Heart right ventricle (tissue), 16 donors: ENCODE data around the gene GALK2. TPM values are rescaled to one million over a fixed set of nuclear protein-coding genes. Genes with fewer than 3 reads are reported as not detected.

Experiments used
- ATAC-seq, 8 donors: fragments of 200-7000 bp; cut with Tn5 transposase; one replicate each; pipeline ENCODE4 v1.9.1; 2020; ENCODE audit warnings: mild to moderate bottlenecking in 8 of 8, moderate library complexity in 8 of 8, moderate number of reproducible peaks in 1 of 8
- DNase-seq, 2 donors: peaks; one replicate each; pipeline ENCODE4 v3.0.0-alpha.2; 2020
- H3K27ac ChIP-seq, 10 donors: fragments of 200-600 bp; sonication (generic) in 2 of 10; one replicate each; pipeline versions ENCODE4 v1.5.0 to v1.8.0; 2020 to 2022; ENCODE audit warnings: mild to moderate bottlenecking in 3 of 10
- H3K27me3 ChIP-seq, 7 donors: fragments of 200-600 bp; one replicate each; pipeline ENCODE4 v1.8.0; 2021 to 2022; ENCODE audit warnings: mild to moderate bottlenecking in 2 of 7
- H3K36me3 ChIP-seq, 9 donors: fragments of 200-600 bp; sonication (generic) in 1 of 9; one replicate each; pipeline versions ENCODE4 v1.5.0 to v1.8.0; 2020 to 2022; ENCODE audit warnings: mild to moderate bottlenecking in 2 of 9
- H3K4me1 ChIP-seq, 9 donors: fragments of 200-600 bp; sonication (generic) in 1 of 9; one replicate each; pipeline versions ENCODE4 v1.5.0 to v1.8.0; 2020 to 2022; ENCODE audit warnings: mild to moderate bottlenecking in 4 of 9
- H3K4me3 ChIP-seq, 10 donors: fragments of 200-600 bp; sonication (generic) in 2 of 10; one replicate each; pipeline versions ENCODE4 v1.5.0 to v1.8.0; 2020 to 2022; ENCODE audit warnings: mild to moderate bottlenecking in 7 of 10, moderate library complexity in 2 of 10
- H3K9me3 ChIP-seq, 11 donors: fragments of 200-600 bp in 10 of 11; sonication (generic) in 2 of 11; one replicate each; pipeline versions ENCODE4 v1.5.0 to v1.8.0; 2013 to 2022; ENCODE audit warnings: mild to moderate bottlenecking in 2 of 11, control low read depth in 1 of 11, moderate library complexity in 1 of 11
- WGBS, 2 donors: extraction: QIAGEN DNeasy Blood & Tissue Kit; methylation state at CpG; one replicate each; pipeline ENCODE4 v1.1.7; 2013; ENCODE audit warnings: inconsistent platforms in 1 of 2; 5-methylcytosine and 5-hydroxymethylcytosine counted together
- intact Hi-C, 10 donors: fragments of 100-400 bp; cut with DNase I; formaldehyde crosslinking; loops; one replicate each; pipeline versions ENCODE4 v1.11.1 to v1.14.2; 2022
- polyA plus RNA-seq, 2 donors: library from polyadenylated mRNA; stranded (reverse); fragments of 200-250 nt; gene quantifications; one replicate each; pipeline ENCODE4 v1.2.3, GENCODE V29; 2013
- total RNA-seq, 10 donors: library from RNA; stranded (reverse); fragmentation: NEBNext Ultra II Directional in 3 of 10; extraction: Animal tissue kit (Norgen Biotek cat#: 25700) in 3 of 10; gene quantifications; one replicate each; pipeline versions ENCODE4 v1.2.1 to v1.2.4, GENCODE V29; 2021 to 2023
- TF ChIP-seq, protein P1 (sequence below), 9 donors: fragments of 200-600 bp; sonication (generic) in 2 of 9; IDR thresholded peaks; one replicate each; pipeline versions ENCODE4 v1.5.0 to v1.8.0; 2021 to 2022; ENCODE audit warnings: antibody characterized with exemption in 9 of 9, mild to moderate bottlenecking in 5 of 9, moderate library complexity in 1 of 9
- donor health status: Arrhythmogenic right ventricular cardiomyopathy.
- donor health status: ischemic (EF 13 %, LVEDD 7.1; RV severe dilation, severe dysfunction).
- donor health status: healthy with polysubstance abuse.
- donor health status: DM: no; HTN: yes; CAD: no.
- donor health status: DM: no; HTN: no; CAD: no.
- donor health status: ischemic (EF 25% LVEDD 6.9; RV normal size, moderate dysfunction).
- donor health status: ischemic (EF 25% LVEDD 5.7; RV mildly dilated, moderate dysfunction).
- donor health status: healthy.
- donor health status: DM: yes; HTN: yes; CAD: no.
- donor health status: Ischemic cardiomyopathy.
- donor health status: ischemic (EF 35%, LVEDD 5.7; RV mildly dilated, moderate dysfunction).
- donor health status: nonischemic (EF 11% LVEDD 7.7; RV severe dilation, severe dysfunction).
- donor health status: DM: yes; HTN: yes; CAD: no.
- donor health status: PGD.
- donor health status: ischemic (EF 29% LVEDD 5.4; RV normal size, mild dysfunction).
- donor health status: nonischemic (EF 23%, LVEDD 6.1; RV moderate dilation, normal function).

Gene GALK2
- total and polyA plus RNA-seq, 12 donors = 6.2 to 43.9 (median 35.5) TPM

DNA sequence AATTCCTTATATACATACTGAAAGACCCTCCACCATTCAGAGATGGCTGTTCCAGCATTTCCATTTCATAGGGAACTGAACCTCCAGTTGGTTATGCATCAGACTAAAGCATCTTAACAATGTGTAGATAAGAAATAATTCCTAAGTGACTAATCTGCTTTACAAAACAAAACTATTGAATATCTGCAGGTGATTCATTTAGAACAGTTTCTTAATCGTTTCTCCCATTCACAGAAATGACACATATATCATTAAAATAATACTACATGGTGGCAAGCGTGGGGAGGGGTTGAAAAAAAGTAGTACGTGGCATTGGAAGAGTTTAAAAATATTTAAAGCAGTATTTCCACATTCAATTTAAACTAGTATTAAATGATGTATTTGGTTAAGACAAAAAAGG lies 34.1 kb upstream of the GALK2 start:
- Histone ChIP-seq H3K36me3 (peaks cover 0 to 100% (median 45%) of the 10 kb centered on the region in 9 donors), H3K9me3 (no peaks in the 10 kb centered on the region), H3K4me3 (no peak overlapping the region), H3K27me3 (no peaks in the 10 kb centered on the region), H3K27ac (no peak overlapping the region), H3K4me1 (peaks cover 0 to 17% (median 0%) of the 10 kb centered on the region in 9 donors)
- ATAC-seq (no peak), DNase-seq (no peak)
- intact Hi-C loops = loop anchor here in 2 of 10 donors (10.0 kb wide), 1 partner anchor 111 kb away; no protein-coding TSS in a partner anchor
- TF ChIP-seq, protein P1, sequence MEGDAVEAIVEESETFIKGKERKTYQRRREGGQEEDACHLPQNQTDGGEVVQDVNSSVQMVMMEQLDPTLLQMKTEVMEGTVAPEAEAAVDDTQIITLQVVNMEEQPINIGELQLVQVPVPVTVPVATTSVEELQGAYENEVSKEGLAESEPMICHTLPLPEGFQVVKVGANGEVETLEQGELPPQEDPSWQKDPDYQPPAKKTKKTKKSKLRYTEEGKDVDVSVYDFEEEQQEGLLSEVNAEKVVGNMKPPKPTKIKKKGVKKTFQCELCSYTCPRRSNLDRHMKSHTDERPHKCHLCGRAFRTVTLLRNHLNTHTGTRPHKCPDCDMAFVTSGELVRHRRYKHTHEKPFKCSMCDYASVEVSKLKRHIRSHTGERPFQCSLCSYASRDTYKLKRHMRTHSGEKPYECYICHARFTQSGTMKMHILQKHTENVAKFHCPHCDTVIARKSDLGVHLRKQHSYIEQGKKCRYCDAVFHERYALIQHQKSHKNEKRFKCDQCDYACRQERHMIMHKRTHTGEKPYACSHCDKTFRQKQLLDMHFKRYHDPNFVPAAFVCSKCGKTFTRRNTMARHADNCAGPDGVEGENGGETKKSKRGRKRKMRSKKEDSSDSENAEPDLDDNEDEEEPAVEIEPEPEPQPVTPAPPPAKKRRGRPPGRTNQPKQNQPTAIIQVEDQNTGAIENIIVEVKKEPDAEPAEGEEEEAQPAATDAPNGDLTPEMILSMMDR (IDR thresholded peaks at IDR 0.05) = no peak
- WGBS, 2 donors = 72 to 73% methylated on average over 3 of the region's 3 CpGs

GRCh38 chr15:49137861-49138260 lies 32.2 kb upstream of the GALK2 start:
- intact Hi-C loops = loop anchor here in 2 of 10 donors (10.0 kb wide), 1 partner anchor 113 kb away; no protein-coding TSS in a partner anchor
- no peaks in the 10 kb centered on the region for H3K9me3 ChIP-seq
- peaks cover 0 to 12% (median 0%) of the 10 kb centered on the region in 9 donors for H3K4me1 ChIP-seq
- TF ChIP-seq, protein P1 (IDR thresholded peaks at IDR 0.05) = no peak
- H3K4me3 ChIP-seq = no peak overlapping the region
- H3K27me3 ChIP-seq = no peaks in the 10 kb centered on the region
- H3K36me3 ChIP-seq = peaks cover 0 to 100% (median 46%) of the 10 kb centered on the region in 9 donors
- DNase-seq = no peak
- WGBS, 2 donors = 93 to 94% methylated on average over 2 of the region's 2 CpGs
- no peak for ATAC-seq
- H3K27ac ChIP-seq = no peak overlapping the region

DNA sequence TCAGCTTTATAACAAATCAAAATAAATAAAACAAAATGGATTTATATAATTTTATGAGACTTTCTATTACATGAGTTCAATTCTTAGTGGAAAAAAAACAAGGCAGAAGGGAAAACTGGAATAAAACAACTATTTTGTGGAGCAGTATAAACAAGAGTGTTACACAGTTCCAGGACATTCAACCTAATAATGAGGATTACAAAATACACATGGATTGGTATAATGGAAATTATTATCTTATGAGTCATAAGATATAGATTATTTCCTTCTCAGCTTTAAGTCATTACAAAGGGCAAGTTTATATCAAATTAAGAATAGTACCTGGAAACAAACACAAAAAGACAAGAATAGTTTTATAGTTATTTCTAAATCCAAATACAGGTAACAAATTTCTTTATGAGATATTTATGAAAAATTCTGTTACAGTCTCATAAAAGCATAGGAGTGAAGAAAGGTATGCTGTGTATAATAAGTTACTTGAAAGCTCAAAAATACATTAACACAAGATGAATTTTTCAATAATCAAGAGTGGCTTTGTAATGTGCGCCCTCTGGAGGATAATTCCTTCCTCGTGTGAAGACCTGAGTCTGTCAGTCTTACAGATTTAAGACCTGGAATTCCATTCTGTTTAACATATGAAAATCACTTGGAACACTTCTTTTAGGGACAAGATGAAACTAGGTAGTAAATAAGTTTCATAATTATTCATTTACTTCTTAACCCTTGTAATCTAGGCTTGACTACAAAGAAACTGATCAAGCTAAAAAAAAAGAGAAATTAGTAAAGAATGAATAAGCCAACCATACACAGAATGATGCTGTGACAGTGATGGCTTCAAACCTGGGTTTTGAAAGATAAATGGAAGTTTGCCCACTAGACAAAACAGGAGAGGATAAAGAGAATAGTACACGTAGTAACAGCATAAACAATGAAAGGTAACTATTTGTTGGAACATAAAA lies 24.1 kb upstream of the GALK2 start:
- ATAC-seq (peak in 1 of 8 donors; percentile 56), DNase-seq (peak in 1 of 2 donors; percentile 26)
- Histone ChIP-seq H3K4me1 (peaks cover 0 to 56% (median 46%) of the 10 kb centered on the region in 9 donors), H3K9me3 (no peaks in the 10 kb centered on the region), H3K27me3 (no peaks in the 10 kb centered on the region), H3K36me3 (peaks cover 0 to 42% (median 23%) of the 10 kb centered on the region in 9 donors), H3K27ac (no peak overlapping the region), H3K4me3 (no peak overlapping the region)
- TF ChIP-seq, protein P1 (IDR thresholded peaks at IDR 0.05) = peak; percentile 33 to 78 (median 70)
- intact Hi-C loops = loop anchor here (2.0 to 10.0 kb wide), 8 partner anchors 99 to 284 kb away; partner anchors contain the start of genes SECISBP2L (in 4 of the 10) and EID1 (in 1 of the 10)
- 24 to 30% methylated on average over 3 of the region's 3 CpGs for WGBS, 2 donors

GRCh38 chr15:49148298-49148697 lies 21.7 kb upstream of the GALK2 start:
- Histone ChIP-seq H3K9me3 (no peaks in the 10 kb centered on the region), H3K27me3 (no peaks in the 10 kb centered on the region), H3K4me3 (no peak overlapping the region), H3K4me1 (peaks cover 0 to 68% (median 51%) of the 10 kb centered on the region in 9 donors), H3K36me3 (peaks cover 0 to 22% (median 5%) of the 10 kb centered on the region in 9 donors), H3K27ac (no peak overlapping the region)
- TF ChIP-seq, protein P1 (IDR thresholded peaks at IDR 0.05) = no peak
- DNase-seq (no peak), ATAC-seq (no peak)
- intact Hi-C loops = loop anchor here (5.0 to 10.0 kb wide), 7 partner anchors 101 to 286 kb away; partner anchors contain the start of genes SECISBP2L (in 4 of the 10) and EID1 (in 1 of the 10)
- WGBS, 2 donors = 54 to 79% methylated on average over 1 of the region's 1 CpG
